GM19035 (cell line): ENCODE measurements around the gene RIPOR2.
A peak's percentile ranks its signal among the peaks of the same experiment; 100 is the strongest.

Experiments used
- ATAC-seq: cut with Tn5 transposase; IDR thresholded peaks from one replicate; pipeline ENCODE4 v1.9.1; 2021; ENCODE audit not compliant: unreplicated experiment

Gene RIPOR2

GRCh38 chr6:24821860-24822444, 113.8 kb downstream of the RIPOR2 start:
- no peak for ATAC-seq

GRCh38 chr6:24818346-24818745, 117.4 kb downstream of the RIPOR2 start:
- no peak for ATAC-seq

GRCh38 chr6:24809728-24810127, 126.0 kb downstream of the RIPOR2 start:
- ATAC-seq: no peak

GRCh38 chr6:24807584-24807983, 128.2 kb downstream of the RIPOR2 start:
- ATAC-seq: no peak

GRCh38 chr6:24802271-24803059, 133.3 kb downstream of the RIPOR2 start:
- ATAC-seq: no peak

- ATAC-seq: no peak
Measured at GRCh38 chr6:24799541-24799915, 136.2 kb downstream of the RIPOR2 start.

- ATAC-seq: no peak
Measured at GRCh38 chr6:24798740-24799540, 136.8 kb downstream of the RIPOR2 start, which contains the start of gene ARMH2. Gene ARMH2 (minus strand): TSS chr6:24798917. CDS start chr6:24798857, 60 bp downstream.

- ATAC-seq: no peak
Measured at GRCh38 chr6:24797596-24798216, 138.1 kb downstream of the RIPOR2 start.

- no peak for ATAC-seq
Measured at GRCh38 chr6:24796616-24797290, 139.0 kb downstream of the RIPOR2 start.

- no peak for ATAC-seq
Measured at GRCh38 chr6:24795106-24795505, 140.7 kb downstream of the RIPOR2 start.

GRCh38 chr6:24788031-24788665, 147.6 kb downstream of the RIPOR2 start:
- ATAC-seq: no peak

GRCh38 chr6:24780206-24780605, 155.6 kb downstream of the RIPOR2 start:
- ATAC-seq: no peak

- no peak for ATAC-seq
Measured at GRCh38 chr6:24779416-24780016, 156.2 kb downstream of the RIPOR2 start.

GRCh38 chr6:24778878-24779277, 156.9 kb downstream of the RIPOR2 start:
- ATAC-seq: no peak

GRCh38 chr6:24778121-24778520, 157.6 kb downstream of the RIPOR2 start:
- ATAC-seq: no peak

GRCh38 chr6:24777227-24777626, 158.5 kb downstream of the RIPOR2 start:
- ATAC-seq: no peak

GRCh38 chr6:24775520-24776058, 160.2 kb downstream of the RIPOR2 start:
- ATAC-seq: peak; percentile 11

GRCh38 chr6:24774696-24775519, 160.9 kb downstream of the RIPOR2 start, which contains the start of gene GMNN:
Gene GMNN (plus strand): TSS chr6:24774937. CDS start chr6:24777247, 2,310 bp downstream.
- ATAC-seq: peak; percentile 92

GRCh38 chr6:24768361-24768760, 167.4 kb downstream of the RIPOR2 start:
- ATAC-seq: no peak
